Colonic mucosa (tissue), 4 donors: Measurements from ENCODE around the gene SNRNP25. TPM values are rescaled to one million over a fixed set of nuclear protein-coding genes. Genes with fewer than 3 reads are reported as not detected.

ENCODE experiments used
- DNase-seq: peaks from one replicate; pipeline ENCODE4 v3.0.0-alpha.2; 2020
- H3K27ac ChIP-seq: fragments of 200-600 bp; one replicate; pipeline ENCODE4 v1.8.0; 2021
- H3K27me3 ChIP-seq: fragments of 200-600 bp; one replicate; pipeline ENCODE4 v1.8.0; 2021
- H3K36me3 ChIP-seq: fragments of 200-600 bp; one replicate; pipeline ENCODE4 v1.8.0; 2021
- H3K4me1 ChIP-seq: fragments of 200-600 bp; one replicate; pipeline ENCODE4 v1.8.0; 2021; ENCODE audit warnings: mild to moderate bottlenecking
- H3K4me3 ChIP-seq: fragments of 200-600 bp; one replicate; pipeline ENCODE4 v1.8.0; 2021
- H3K9ac ChIP-seq, 2 donors: one replicate each; pipeline ENCODE4 v1.7.0; 2013; ENCODE audit warnings: control low read depth in 2 of 2, low read depth in 2 of 2, low read length in 2 of 2
- H3K9me3 ChIP-seq: fragments of 200-600 bp; one replicate; pipeline ENCODE4 v1.8.0; 2021
- CTCF ChIP-seq: fragments of 200-600 bp; IDR thresholded peaks from one replicate; pipeline ENCODE4 v1.8.0; 2022; ENCODE audit warnings: antibody characterized with exemption, mild to moderate bottlenecking
- intact Hi-C: fragments of 100-400 bp; cut with DNase I; formaldehyde crosslinking; loops from one replicate; pipeline ENCODE4 v1.14.1; 2022
- total RNA-seq, 2 donors: library from RNA; stranded (reverse); fragmentation: NEBNext Ultra II Directional in 1 of 2; extraction: Animal tissue kit (Norgen Biotek cat#: 25700) in 1 of 2; gene quantifications; one replicate each; pipeline ENCODE4 v1.2.1, GENCODE V29; 2021
- donor health status: healthy.
- donor health status: DM: no; HTN: no; CAD: no.
- donor health status: DM: no; HTN: no; CAD: no.

SNRNP25 gene
- total RNA-seq, 2 donors from 2014 or later: 20.6 to 48.3 TPM

GRCh38 chr16:89391-90302 lies 36.0 kb downstream of the SNRNP25 start:
- Histone ChIP-seq H3K27me3 (no peaks in the 10 kb centered on the region), H3K9me3 (no peaks in the 10 kb centered on the region), H3K36me3 (peaks cover 6% of the 10 kb centered on the region), H3K9ac (no peak overlapping the region), H3K27ac (no peak overlapping the region), H3K4me1 (peaks cover 4% of the 10 kb centered on the region), H3K4me3 (no peak overlapping the region)
- intact Hi-C loops: no loop called here
- no peak for TF ChIP-seq CTCF
- DNase-seq: no peak

- Histone ChIP-seq H3K27ac (no peak overlapping the region), H3K4me3 (no peak overlapping the region), H3K27me3 (no peaks in the 10 kb centered on the region), H3K4me1 (no peaks in the 10 kb centered on the region), H3K9me3 (no peaks in the 10 kb centered on the region), H3K9ac (no peak overlapping the region), H3K36me3 (peaks cover 6% of the 10 kb centered on the region)
- no peak for TF ChIP-seq CTCF
- intact Hi-C loops: no loop called here
- DNase-seq: no peak
These were observed 37.9 kb downstream of the SNRNP25 start for GRCh38 chr16:91484-91883.

GRCh38 chr16:92431-93339 lies 39.1 kb downstream of the SNRNP25 start:
- Histone ChIP-seq H3K4me3 (no peak overlapping the region), H3K9ac (no peak overlapping the region), H3K27ac (no peak overlapping the region), H3K9me3 (no peaks in the 10 kb centered on the region), H3K36me3 (peaks cover 6% of the 10 kb centered on the region), H3K4me1 (no peaks in the 10 kb centered on the region), H3K27me3 (no peaks in the 10 kb centered on the region)
- no peak for DNase-seq
- intact Hi-C loops: no loop called here
- no peak for TF ChIP-seq CTCF

- H3K27ac ChIP-seq: no peak overlapping the region
- no peak overlapping the region for H3K4me3 ChIP-seq
- H3K9me3 ChIP-seq: no peaks in the 10 kb centered on the region
- no peaks in the 10 kb centered on the region for H3K36me3 ChIP-seq
- H3K27me3 ChIP-seq: no peaks in the 10 kb centered on the region
- TF ChIP-seq CTCF: no peak
- intact Hi-C loops: no loop called here
- H3K9ac ChIP-seq: no peak overlapping the region
- DNase-seq: no peak
- H3K4me1 ChIP-seq: no peaks in the 10 kb centered on the region
These were observed 41.3 kb downstream of the SNRNP25 start for GRCh38 chr16:94918-95265.

GRCh38 chr16:96935-97381 lies 43.3 kb downstream of the SNRNP25 start:
- Histone ChIP-seq H3K9ac (no peak overlapping the region), H3K27me3 (no peaks in the 10 kb centered on the region), H3K36me3 (no peaks in the 10 kb centered on the region), H3K27ac (no peak overlapping the region), H3K4me1 (no peaks in the 10 kb centered on the region), H3K9me3 (no peaks in the 10 kb centered on the region), H3K4me3 (no peak overlapping the region)
- TF ChIP-seq CTCF: peak; percentile 99
- peak; percentile 89 for DNase-seq
- intact Hi-C loops: loop anchor here (2.0 kb wide), 1 partner anchor 30 kb away; no protein-coding TSS in a partner anchor
